ENCODE results near the gene GRID1.

GRCh38 chr10:86362586-86363183, 3.9 kb downstream of the GRID1 start:
- no peak for TF ChIP-seq ZNF274 (IDR thresholded peaks at IDR 0.05; ENCODE audit: low read depth, low read length)
- TF ChIP-seq YY1 (IDR thresholded peaks at IDR 0.05; ENCODE audit: insufficient read depth, insufficient read length) = no peak
- TF ChIP-seq SUZ12 (IDR thresholded peaks at IDR 0.05; ENCODE audit: extremely low read depth, insufficient read depth, insufficient read length) = no peak
